ENCODE results near the gene QSER1. TPM values are rescaled to one million over a fixed set of nuclear protein-coding genes. Genes with fewer than 3 reads are reported as not detected.
"Not testable (repeated sequence)": the region's sequence is repeated elsewhere in the genome, so short reads cannot be mapped to it uniquely, and the experiment has no call there.

QSER1 gene
- total and polyA plus RNA-seq, 2 donors = 6.1 to 78.0 TPM

DNA sequence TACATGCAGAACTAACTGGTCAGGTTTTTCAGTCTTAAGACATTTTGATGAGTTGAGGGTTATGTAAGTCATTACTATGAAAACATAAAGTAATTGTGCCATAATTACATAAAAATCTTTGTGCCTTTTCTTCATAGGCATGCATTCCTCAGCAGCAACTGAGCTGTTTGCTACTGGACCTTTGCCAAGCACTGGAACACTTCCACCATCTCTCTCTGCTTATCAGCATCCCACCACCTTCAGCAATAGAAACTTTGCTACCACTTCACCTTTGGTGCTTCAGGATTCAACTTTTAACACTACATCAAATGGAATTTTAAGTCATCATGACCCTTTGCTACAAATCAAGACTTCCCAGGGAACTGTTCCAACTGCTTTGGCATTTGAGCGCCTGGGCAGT lies 39.0 kb downstream of the QSER1 start:
- DNase-seq (ENCODE audit: extremely low spot score) = no peak
- Histone ChIP-seq H3K4me1 (ENCODE audit: insufficient read depth) (no peaks in the 10 kb centered on the region), H3K27ac (ENCODE audit: low read depth) (no peak overlapping the region), H3K36me3 (ENCODE audit: insufficient read depth) (peaks cover 6% of the 10 kb centered on the region), H3K4me3 (ENCODE audit: low read depth, low read length) (no peak overlapping the region)
- WGBS = 92% methylated on average over 1 of the region's 1 CpG

GRCh38 chr11:32932196-32932595 lies 39.6 kb downstream of the QSER1 start:
- Histone ChIP-seq H3K36me3 (ENCODE audit: insufficient read depth) (peaks cover 6% of the 10 kb centered on the region), H3K4me1 (ENCODE audit: insufficient read depth) (no peaks in the 10 kb centered on the region), H3K4me3 (ENCODE audit: low read depth, low read length) (no peak overlapping the region), H3K27ac (ENCODE audit: low read depth) (no peak overlapping the region)
- 96% methylated on average over 3 of the region's 3 CpGs for WGBS
- no peak for DNase-seq (ENCODE audit: extremely low spot score)

DNA sequence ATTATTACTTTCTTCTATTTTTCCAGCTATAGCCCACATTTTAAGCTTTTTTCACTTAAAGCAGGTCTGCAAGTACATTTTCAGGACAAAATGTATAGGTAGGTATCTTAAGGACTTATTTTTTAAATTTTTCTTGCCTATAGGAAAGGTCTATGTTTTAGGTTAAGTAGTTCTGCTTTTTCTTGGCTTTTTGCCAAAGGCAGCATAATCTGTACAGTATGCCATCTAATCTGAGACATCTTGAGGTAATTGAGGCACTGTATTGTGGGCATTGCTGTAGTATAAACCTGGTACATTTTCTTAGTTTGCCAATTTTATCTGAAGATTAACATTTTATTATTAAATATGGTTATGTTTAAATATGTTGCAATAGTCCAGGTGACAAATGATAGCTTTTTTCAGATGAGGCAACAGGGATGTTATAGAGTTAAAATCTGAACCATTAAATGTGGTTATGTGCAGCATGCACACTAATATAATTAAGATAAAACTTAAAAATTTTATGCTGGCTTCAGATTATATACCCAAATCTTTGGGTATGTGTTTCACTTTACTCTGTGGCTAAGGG lies 42.9 kb downstream of the QSER1 start:
- no peaks in the 10 kb centered on the region for H3K4me1 ChIP-seq (ENCODE audit: insufficient read depth)
- no peak overlapping the region for H3K4me3 ChIP-seq (ENCODE audit: low read depth, low read length)
- H3K27ac ChIP-seq (ENCODE audit: low read depth) = no peak overlapping the region
- DNase-seq (ENCODE audit: extremely low spot score) = no peak
- peaks cover 9% of the 10 kb centered on the region for H3K36me3 ChIP-seq (ENCODE audit: insufficient read depth)

- WGBS = 94% methylated on average over 1 of the region's 1 CpG
- H3K36me3 ChIP-seq (ENCODE audit: insufficient read depth) = not testable (repeated sequence)
Measured at GRCh38 chr11:32936178-32936577, 43.6 kb downstream of the QSER1 start.

DNA sequence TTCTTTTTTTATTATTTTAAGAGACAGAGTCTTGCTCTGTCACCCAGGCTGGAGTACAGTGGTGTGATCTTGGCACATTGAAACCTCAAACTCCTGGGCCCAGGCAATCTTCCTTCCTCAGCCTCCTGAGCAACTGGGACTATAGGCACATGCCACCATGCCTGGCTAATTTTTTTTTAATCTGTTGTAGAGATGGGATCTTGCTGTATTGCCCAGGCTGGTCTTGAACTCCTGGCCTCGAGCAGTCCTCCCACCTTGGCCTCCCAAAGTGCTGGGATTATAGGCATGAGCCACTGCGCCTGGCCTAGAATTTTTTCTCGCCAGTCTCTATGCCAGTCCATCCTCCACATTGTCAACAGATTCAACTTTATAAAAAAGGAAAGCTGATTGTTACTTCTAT lies 44.7 kb downstream of the QSER1 start:
- H3K4me1 ChIP-seq (ENCODE audit: insufficient read depth); DNase-seq (ENCODE audit: extremely low spot score); H3K27ac ChIP-seq (ENCODE audit: low read depth); H3K4me3 ChIP-seq (ENCODE audit: low read depth, low read length); H3K36me3 ChIP-seq (ENCODE audit: insufficient read depth): not testable (repeated sequence)
- WGBS = 98% methylated on average over 3 of the region's 3 CpGs

More at GRCh38 chr11:32936178-32936577, 43.6 kb downstream of the QSER1 start:
- DNase-seq (ENCODE audit: extremely low spot score); H3K4me1 ChIP-seq (ENCODE audit: insufficient read depth); H3K4me3 ChIP-seq (ENCODE audit: low read depth, low read length); H3K27ac ChIP-seq (ENCODE audit: low read depth): not testable (repeated sequence)

GRCh38 chr11:32939046-32939445 lies 46.4 kb downstream of the QSER1 start:
- H3K4me3 ChIP-seq (ENCODE audit: low read depth, low read length) = no peak overlapping the region
- no peak overlapping the region for H3K27ac ChIP-seq (ENCODE audit: low read depth)
- no peaks in the 10 kb centered on the region for H3K4me1 ChIP-seq (ENCODE audit: insufficient read depth)
- H3K36me3 ChIP-seq (ENCODE audit: insufficient read depth) = peaks cover 3% of the 10 kb centered on the region
- WGBS = 73% methylated on average over 1 of the region's 1 CpG
- no peak for DNase-seq (ENCODE audit: extremely low spot score)

GRCh38 chr11:32939866-32940265 lies 47.3 kb downstream of the QSER1 start:
- H3K4me3 ChIP-seq (ENCODE audit: low read depth, low read length) = no peak overlapping the region
- no peaks in the 10 kb centered on the region for H3K4me1 ChIP-seq (ENCODE audit: insufficient read depth)
- no peak for DNase-seq (ENCODE audit: extremely low spot score)
- H3K36me3 ChIP-seq (ENCODE audit: insufficient read depth) = peaks cover 3% of the 10 kb centered on the region
- no peak overlapping the region for H3K27ac ChIP-seq (ENCODE audit: low read depth)

- H3K4me3 ChIP-seq (ENCODE audit: low read depth, low read length) = no peak overlapping the region
- H3K4me1 ChIP-seq (ENCODE audit: insufficient read depth) = no peaks in the 10 kb centered on the region
- H3K36me3 ChIP-seq (ENCODE audit: insufficient read depth) = peaks cover 3% of the 10 kb centered on the region
- WGBS = 94% methylated on average over 1 of the region's 1 CpG
- H3K27ac ChIP-seq (ENCODE audit: low read depth) = no peak overlapping the region
- DNase-seq (ENCODE audit: extremely low spot score) = no peak
Measured at GRCh38 chr11:32940865-32941264, 48.3 kb downstream of the QSER1 start.

GRCh38 chr11:32947978-32948377 lies 55.4 kb downstream of the QSER1 start:
- H3K4me3 ChIP-seq (ENCODE audit: low read depth, low read length) = no peak overlapping the region
- no peak for DNase-seq (ENCODE audit: extremely low spot score)
- H3K36me3 ChIP-seq (ENCODE audit: insufficient read depth) = no peaks in the 10 kb centered on the region
- H3K27ac ChIP-seq (ENCODE audit: low read depth) = no peak overlapping the region
- WGBS = 86% methylated on average over 2 of the region's 2 CpGs
- H3K4me1 ChIP-seq (ENCODE audit: insufficient read depth) = no peaks in the 10 kb centered on the region

DNA sequence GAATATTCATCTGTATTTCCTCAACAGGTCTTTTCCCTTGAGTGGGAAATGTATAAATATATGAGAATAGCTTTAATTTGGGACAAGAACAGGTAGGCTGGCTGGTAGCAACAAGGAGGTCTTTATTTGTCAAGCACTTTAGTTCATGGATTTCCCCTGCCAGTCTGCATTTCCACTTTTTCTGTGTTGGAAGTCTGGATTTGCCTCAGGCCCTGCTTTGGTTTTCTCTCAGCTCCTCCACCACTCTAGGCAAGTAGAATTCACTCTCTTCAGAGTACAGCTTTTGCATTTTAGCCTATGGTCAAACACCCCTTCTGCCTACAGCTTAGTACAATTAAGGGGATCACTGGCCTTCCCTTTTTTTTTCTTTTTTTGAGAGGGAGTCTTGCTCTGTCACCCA lies 57.1 kb downstream of the QSER1 start:
- DNase-seq (ENCODE audit: extremely low spot score) = no peak
- Histone ChIP-seq H3K4me3 (ENCODE audit: low read depth, low read length) (no peak overlapping the region), H3K4me1 (ENCODE audit: insufficient read depth) (no peaks in the 10 kb centered on the region), H3K27ac (ENCODE audit: low read depth) (no peak overlapping the region), H3K36me3 (ENCODE audit: insufficient read depth) (no peaks in the 10 kb centered on the region)

DNA sequence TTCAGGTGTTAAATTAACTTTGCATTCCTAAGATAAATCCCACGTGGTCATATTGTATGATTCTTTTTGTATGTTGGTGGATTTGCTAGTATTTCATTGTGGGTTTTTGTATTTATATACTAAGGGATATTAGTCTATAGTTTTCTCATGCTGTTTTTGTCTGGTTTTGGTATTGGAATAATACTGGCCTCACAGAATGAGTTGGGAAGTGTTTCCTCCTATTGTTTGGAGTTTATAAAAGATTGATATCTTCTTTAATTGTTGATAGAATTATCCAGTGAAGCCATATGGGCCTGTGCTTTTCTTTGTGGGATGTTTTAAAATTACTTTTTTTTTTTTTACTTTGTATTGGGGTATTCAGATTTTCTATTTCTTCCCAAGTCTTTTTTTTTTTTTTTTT lies 59.8 kb downstream of the QSER1 start:
- 69% methylated on average over 1 of the region's 1 CpG for WGBS
- H3K36me3 ChIP-seq (ENCODE audit: insufficient read depth) = peaks cover 2% of the 10 kb centered on the region
- DNase-seq (ENCODE audit: extremely low spot score) = no peak
- H3K27ac ChIP-seq (ENCODE audit: low read depth) = no peak overlapping the region
- H3K4me1 ChIP-seq (ENCODE audit: insufficient read depth) = no peaks in the 10 kb centered on the region
- H3K4me3 ChIP-seq (ENCODE audit: low read depth, low read length) = no peak overlapping the region

GRCh38 chr11:32953700-32954099 lies 61.1 kb downstream of the QSER1 start:
- no peak overlapping the region for H3K27ac ChIP-seq (ENCODE audit: low read depth)

GRCh38 chr11:32960553-32961164 lies 68.0 kb downstream of the QSER1 start:
- H3K36me3 ChIP-seq (ENCODE audit: insufficient read depth) = peaks cover 4% of the 10 kb centered on the region
- H3K4me3 ChIP-seq (ENCODE audit: low read depth, low read length) = no peak overlapping the region
- DNase-seq (ENCODE audit: extremely low spot score) = peak; percentile 29
- WGBS = 3% methylated on average over 1 of the region's 1 CpG
- no peak overlapping the region for H3K27ac ChIP-seq (ENCODE audit: low read depth)
- H3K4me1 ChIP-seq (ENCODE audit: insufficient read depth) = no peaks in the 10 kb centered on the region

More at GRCh38 chr11:32953700-32954099, 61.1 kb downstream of the QSER1 start:
- DNase-seq (ENCODE audit: extremely low spot score) = no peak
- Histone ChIP-seq H3K4me3 (ENCODE audit: low read depth, low read length) (no peak overlapping the region), H3K36me3 (ENCODE audit: insufficient read depth) (peaks cover 2% of the 10 kb centered on the region), H3K4me1 (ENCODE audit: insufficient read depth) (no peaks in the 10 kb centered on the region)

- no peak overlapping the region for H3K4me3 ChIP-seq (ENCODE audit: low read depth, low read length)
- H3K4me1 ChIP-seq (ENCODE audit: insufficient read depth) = no peaks in the 10 kb centered on the region
- DNase-seq (ENCODE audit: extremely low spot score) = no peak
- 96% methylated on average over 2 of the region's 2 CpGs for WGBS
- no peak overlapping the region for H3K27ac ChIP-seq (ENCODE audit: low read depth)
- peaks cover 2% of the 10 kb centered on the region for H3K36me3 ChIP-seq (ENCODE audit: insufficient read depth)
Measured at GRCh38 chr11:32962016-32962415, 69.4 kb downstream of the QSER1 start.

- Histone ChIP-seq H3K27ac (ENCODE audit: low read depth) (no peak overlapping the region), H3K4me3 (ENCODE audit: low read depth, low read length) (no peak overlapping the region), H3K36me3 (ENCODE audit: insufficient read depth) (peaks cover 2% of the 10 kb centered on the region), H3K4me1 (ENCODE audit: insufficient read depth) (no peaks in the 10 kb centered on the region)
- DNase-seq (ENCODE audit: extremely low spot score) = no peak
- WGBS = 99% methylated on average over 2 of the region's 2 CpGs
Measured at GRCh38 chr11:32963721-32964120, 71.1 kb downstream of the QSER1 start.
